NCI-H187 treated with DMSO at 0.1 percent for 48 hours (cell line): ENCODE measurements around the gene MCAT.
"Not testable (repeated sequence)": the region's sequence is repeated elsewhere in the genome, so short reads cannot be mapped to it uniquely, and the experiment has no call there.

Experiments used
- DNase-seq: peaks from one replicate; lab custom pipeline; 2025; lab: John Stamatoyannopoulos, UW

Gene MCAT

DNA sequence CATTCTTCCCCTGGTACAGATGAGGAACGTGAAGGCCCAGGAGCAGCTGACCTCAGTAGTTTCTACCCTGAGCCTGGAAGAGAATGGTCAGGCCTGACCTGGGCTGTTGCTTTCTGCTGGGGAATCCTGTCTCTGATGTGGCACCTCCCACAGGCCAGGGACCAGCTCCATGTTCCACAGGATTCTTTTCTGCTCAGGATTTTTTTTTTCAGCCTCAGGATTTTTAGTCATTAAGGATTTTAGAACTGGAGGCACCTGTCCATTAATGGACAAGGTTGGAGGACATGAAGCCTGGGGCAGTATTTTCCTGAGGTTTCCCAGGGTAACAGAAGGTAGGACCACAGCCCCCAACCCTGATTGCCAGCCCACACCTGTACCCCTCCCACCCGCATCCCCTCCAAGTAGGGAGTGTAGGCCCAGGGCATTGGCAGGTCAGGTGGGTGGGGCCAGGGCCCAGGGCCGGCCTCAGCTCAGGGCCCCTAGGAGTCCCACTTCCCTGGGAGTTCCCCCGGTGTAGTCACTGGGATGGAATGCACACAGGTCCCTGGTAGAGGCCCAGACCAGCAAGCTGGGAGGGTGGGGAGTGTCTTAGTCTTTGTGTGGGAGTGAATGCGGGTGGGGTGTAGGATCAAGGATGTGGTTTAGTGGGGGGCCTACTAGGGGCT, 16.6 kb downstream of the MCAT start:
- DNase-seq = no peak

DNA sequence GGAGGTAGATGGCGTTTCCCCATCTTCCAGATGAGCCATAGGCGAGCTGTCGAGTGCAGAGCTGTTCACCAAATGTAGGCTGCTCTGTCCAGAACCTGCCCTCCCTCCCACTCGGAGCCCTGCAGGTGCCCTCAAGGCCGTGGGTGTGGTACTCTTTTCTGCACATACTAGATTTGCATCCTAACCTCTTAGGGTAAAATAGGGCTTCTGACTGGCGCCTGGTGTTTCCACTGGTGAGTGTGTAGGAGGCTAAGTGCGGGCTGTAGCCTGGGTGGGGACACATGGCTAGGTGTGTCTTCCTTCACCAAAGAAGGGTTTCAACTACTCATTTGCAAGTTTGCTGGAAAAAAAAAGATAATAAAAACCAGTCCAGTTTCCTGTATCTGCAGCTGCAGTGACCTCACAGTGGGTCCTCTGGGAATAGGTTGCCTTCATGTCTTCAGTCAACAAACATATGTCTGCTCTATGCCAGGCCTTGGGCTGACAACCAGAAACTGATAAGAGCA, 24.2 kb downstream of the MCAT start:
- DNase-seq = no peak

DNA sequence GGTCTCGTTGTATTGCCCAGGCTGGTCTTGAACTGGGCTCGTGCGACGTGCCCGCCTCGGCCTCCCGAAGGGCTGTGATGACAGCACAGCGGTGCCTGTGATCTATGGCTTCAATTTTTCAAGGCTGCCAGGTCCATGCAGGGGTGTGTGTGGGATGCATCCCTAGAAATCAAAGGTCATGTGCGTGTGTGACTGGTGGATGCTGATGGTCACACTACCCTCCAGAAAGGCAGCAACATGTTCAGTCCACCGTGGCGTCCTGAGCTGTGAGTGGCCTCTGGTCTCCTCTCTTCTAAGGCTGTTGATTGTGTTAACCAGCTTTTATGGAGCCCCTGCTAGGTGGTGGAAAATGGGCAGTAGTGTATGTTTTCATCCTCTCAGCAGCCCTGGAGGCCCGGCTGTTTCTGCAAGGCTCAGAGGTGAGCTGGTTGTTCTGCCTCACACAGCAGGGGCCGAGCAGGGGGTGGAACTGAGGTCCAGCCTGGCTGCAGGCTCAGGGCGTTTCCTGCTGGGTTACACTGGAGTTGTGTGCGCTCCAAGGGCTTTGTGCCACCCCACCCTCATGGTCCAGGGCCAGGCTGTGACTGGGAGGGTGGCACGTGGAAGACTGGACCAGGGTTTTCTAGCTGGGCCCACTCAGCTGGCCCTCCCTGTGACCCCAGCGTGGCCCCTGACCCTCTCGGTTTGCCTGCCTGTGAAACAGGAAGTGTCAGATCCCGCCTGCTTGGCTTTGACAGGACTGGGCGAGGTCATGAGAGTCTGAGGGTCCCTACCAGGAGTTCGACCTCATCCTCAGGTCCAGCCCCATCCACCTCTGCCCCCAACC, 25.0 kb downstream of the MCAT start:
- DNase-seq = no peak

- no peak for DNase-seq
Observed at GRCh38 chr22:43116932-43117331, 26.3 kb downstream of the MCAT start.

GRCh38 chr22:43114958-43115357, 28.2 kb downstream of the MCAT start:
- no peak for DNase-seq

- DNase-seq = no peak
Observed at GRCh38 chr22:43113526-43114251, 29.5 kb downstream of the MCAT start.

DNA sequence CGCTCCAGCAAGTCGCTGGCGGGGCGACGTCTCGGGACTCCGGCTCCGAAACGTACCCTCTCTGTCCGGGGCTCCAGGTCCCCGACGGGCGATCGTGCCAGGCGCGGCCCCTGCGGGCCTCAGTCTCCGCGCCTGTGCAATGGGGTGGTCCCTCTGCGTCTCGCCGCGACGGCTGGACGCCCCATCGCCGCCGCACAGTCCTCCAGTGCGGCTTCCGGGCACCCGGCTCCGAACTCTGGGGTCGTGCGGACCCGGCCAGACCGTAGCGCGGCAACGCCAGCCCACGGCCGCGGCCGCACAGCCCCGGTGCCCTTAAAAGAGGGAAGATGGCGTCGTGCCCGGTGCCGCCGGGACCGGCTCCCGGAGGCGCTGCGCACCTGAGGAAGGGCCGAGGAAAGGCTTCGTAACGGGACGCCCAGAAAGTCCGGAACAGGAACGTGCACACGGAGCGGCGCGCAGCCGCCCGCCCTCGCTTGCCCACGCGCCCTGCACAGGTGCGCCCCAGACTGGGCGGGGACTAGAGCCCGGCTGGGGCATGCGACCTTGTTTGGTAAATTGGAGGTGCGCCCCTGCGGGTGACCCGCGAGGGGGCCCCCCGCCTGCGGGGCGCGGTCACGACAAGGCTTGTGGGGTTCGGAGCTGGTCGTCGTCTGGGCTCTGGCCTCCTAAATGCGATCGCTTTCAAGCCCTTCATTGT, 32.1 kb downstream of the MCAT start:
- no peak for DNase-seq

GRCh38 chr22:43110444-43110926, 32.7 kb downstream of the MCAT start, which contains the start of gene BIK:
TSS of gene BIK (plus strand) at chr22:43110750. CDS start at chr22:43124023, 13,273 bp downstream.
- DNase-seq = no peak

- DNase-seq = no peak
Observed at GRCh38 chr22:43109921-43110443, 33.2 kb downstream of the MCAT start.

GRCh38 chr22:43109511-43109910, 33.7 kb downstream of the MCAT start:
- DNase-seq = no peak

DNA sequence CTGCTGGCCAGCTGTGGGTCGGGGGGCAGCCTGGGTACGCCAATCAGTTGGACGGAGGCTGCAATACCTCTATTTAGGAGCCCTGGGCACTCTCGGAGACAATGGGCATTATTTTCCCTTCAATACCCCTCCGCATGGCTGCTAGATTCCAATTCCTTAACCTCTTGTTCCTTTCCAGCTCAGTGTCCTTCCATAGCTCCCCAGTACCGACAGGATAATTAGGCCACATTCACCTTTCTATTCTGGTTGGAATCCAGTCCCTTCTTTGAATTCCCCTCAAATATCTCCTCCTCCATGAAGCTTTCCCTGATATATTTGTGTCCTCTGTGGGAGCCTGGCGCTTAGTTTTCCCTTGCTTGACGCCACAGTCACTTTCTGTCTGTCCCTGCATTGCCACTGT, 36.9 kb downstream of the MCAT start:
- no peak for DNase-seq

- not testable (repeated sequence) for DNase-seq
Observed at GRCh38 chr22:43104950-43105349, 38.2 kb downstream of the MCAT start.

DNA sequence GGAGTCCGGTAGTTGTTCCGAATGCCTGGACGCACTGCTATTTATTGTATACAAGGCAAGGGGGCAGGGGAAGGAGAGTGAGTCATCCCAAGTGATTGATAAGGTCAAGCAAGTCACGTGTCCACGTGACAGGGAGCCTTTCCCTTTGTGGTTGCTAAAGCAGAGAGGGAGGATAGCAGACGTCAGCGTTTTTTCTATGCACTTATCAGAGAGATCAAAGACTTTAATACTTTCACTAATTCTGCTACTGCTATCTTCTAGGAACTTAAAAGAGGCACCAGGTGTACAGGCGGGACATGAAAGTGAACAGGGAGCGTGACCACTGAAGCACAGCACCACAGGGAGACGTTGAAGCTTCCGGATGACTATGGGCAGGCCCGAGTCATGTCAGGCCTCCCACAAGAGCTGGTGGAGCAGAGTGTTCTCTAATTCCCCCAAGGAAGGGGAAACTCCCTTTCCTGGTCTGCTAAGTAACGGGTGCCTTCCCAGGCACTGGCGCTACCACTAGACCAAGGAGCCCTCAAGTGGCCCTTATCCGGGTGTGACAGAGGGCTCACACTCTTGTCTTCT, 39.1 kb downstream of the MCAT start:
- not testable (repeated sequence) for DNase-seq

GRCh38 chr22:43101306-43101705, 41.9 kb downstream of the MCAT start:
- no peak for DNase-seq

- no peak for DNase-seq
Observed at GRCh38 chr22:43100225-43100624, 43.0 kb downstream of the MCAT start.

- no peak for DNase-seq
Observed at GRCh38 chr22:43099095-43099494, 44.1 kb downstream of the MCAT start.

DNA sequence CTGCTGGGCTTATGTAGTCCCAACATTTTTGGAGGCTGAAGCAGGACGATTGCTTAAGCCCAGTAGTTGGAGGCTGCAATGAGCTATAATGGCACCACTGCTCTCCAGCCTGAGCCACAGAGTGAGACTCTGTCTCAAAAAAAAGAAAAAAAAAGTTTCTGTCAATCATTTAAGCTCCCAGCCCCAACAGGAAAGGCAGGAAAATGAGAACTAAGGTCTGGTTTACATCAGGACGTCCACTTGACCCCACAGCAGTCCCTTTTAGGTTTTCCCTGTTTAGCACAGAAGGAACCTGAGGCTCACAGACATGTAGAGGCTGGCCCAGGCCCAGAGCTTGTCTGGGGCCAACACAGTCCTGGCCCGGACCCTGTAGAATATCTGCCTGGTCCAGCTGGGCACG, 44.8 kb downstream of the MCAT start:
- DNase-seq = no peak

DNA sequence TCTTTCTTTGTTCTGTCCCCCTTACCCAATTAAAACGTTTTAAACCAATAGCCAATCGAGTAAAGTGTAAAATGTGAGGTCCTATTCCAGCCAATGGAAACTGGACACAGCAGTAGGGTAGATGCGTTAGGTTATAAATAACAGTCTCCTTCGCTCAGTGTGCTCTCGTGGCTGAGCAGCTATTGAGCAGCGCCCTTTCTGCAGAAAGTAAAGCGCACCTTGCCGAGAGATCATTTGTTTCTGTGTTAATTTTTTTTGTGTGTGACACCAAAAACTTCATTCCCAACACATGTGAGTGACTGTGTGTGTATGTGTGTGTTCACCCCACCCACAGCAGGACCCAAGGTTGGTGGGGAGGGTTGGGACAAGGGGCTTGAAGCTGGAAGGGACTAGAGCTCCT, 46.8 kb downstream of the MCAT start:
- DNase-seq = no peak

DNA sequence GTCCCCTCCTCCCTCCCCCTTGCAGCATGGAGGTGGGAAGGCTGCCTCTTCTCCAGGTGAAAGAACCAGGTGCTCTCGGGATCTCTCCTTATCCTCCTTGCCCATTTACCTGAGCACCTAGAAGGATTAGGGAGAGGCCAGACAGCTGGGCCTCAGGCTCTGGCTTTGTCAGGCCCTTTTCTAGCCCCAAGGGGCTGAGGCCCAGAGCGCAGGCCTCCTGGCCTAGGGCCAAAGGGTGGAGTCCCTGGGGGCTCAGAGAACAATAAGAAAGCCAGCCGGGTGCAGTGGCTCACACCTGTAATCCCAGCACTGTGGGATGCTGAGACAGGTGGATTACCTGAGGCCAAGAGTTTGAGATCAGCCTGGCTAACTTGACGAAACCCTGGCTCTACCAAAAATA, 48.6 kb downstream of the MCAT start:
- no peak for DNase-seq

- DNase-seq = no peak
Observed at GRCh38 chr22:43094085-43094484, 49.1 kb downstream of the MCAT start.

DNA sequence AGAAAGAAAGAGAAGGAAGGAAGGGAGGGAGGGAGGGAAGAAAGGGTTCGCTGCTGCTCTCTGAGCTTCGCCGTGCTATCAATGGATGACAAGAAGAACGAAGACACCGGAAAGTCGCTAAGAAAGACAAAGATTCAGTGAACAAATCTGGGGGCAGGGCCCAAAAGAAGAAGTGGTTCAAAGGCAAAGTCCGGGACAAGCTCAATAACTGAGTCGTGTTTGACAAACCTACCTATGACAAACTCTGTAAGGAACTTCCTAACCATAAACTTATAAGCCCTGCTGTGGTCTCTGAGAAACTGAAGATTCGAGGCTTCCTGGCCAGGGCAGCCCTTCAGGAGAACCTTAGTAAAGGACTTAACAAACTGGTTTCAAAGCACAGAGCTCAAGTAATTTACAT, 51.1 kb downstream of the MCAT start:
- DNase-seq = no peak
